Measurements from ENCODE around the gene BBS9.
"Not testable (repeated sequence)": the region's sequence is repeated elsewhere in the genome, so short reads cannot be mapped to it uniquely, and the experiment has no call there.

The BBS9 gene

DNA sequence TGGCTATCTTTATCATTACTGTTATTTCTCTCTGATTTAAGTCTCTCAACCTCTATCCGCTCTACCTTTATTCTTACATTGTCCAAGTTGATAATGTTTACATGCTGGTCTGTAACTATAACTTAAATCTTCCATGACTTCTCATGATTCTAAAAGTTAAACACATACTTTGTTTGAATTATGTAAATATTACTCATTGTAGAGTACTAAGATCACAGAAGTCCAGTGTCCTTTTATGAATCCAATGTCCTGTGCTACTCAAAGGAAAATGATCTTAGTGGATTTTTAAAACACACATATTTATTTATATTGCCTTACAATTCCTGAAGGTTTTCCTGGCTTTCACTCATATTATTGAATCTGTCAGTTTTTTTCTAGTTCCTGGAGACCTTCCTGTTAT lies 70.9 kb downstream of the BBS9 start:
- no peak for DNase-seq

- no peak for DNase-seq
Observed at GRCh38 chr7:33201821-33202220, 72.5 kb downstream of the BBS9 start.

DNA sequence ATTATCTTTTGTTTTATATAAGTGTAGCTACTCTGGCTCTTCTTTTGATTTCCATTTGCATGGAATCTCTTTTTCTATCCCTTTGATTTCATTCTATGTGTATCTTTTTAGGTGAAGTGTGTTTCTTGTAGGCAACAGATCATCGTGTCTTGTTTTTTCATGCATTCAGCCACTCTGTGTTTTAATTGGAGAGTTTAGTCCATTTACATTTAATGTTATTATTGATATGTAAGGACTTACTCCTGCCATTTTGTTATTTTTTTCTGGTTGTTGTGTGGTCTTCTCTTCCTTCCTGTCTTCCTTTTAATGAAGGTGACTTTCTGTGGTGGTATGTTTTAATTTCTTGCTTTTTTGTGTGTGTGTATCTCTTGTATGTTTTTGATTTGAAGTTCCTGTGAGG lies 81.6 kb downstream of the BBS9 start:
- DNase-seq, result no peak

- DNase-seq, result no peak
Observed at GRCh38 chr7:33212144-33212543, 82.8 kb downstream of the BBS9 start.

- DNase-seq, result no peak
Observed at GRCh38 chr7:33215992-33216391, 86.6 kb downstream of the BBS9 start.

- no peak for DNase-seq
Observed at GRCh38 chr7:33217595-33217994, 88.2 kb downstream of the BBS9 start.

- DNase-seq, result not testable (repeated sequence)
Observed at GRCh38 chr7:33218841-33219535, 89.6 kb downstream of the BBS9 start.

DNA sequence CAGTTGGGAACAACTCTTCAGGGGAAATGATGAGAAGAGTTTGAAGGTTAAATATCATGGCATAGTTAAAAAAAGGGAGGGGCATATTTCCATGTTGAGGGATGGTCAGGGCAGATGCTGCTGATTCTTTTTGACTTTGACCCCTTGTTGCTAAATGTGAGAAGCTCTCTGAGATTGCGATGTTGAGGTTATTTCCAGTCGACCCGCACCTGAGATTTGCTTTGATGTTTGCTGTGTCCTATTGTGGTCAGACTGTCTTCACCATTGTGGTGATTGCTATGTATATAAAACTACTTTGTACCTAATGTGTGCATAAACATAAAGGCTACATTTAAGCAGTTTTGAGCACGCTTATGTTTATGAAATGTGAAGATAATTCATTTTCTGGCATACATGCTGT lies 90.9 kb downstream of the BBS9 start:
- no peak for DNase-seq

DNA sequence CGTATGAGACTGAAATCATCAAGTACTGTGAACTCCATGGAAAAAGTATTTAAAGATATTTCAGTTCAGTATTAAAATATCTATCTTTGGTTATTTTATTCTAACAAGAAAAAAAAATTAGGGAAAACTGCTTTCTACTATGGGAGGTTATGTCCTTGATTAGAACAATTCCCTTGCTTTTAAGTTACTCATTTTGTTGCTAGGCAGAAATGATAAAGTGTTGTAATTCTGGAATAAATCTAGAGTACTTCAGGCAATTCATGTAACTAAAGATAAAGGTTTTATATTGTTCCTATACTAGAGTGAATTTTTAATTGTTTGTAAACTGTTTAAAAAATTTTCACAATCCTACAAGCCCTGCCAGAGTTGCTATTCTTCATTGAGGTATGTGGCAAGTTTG lies 92.0 kb downstream of the BBS9 start:
- DNase-seq, result no peak

DNA sequence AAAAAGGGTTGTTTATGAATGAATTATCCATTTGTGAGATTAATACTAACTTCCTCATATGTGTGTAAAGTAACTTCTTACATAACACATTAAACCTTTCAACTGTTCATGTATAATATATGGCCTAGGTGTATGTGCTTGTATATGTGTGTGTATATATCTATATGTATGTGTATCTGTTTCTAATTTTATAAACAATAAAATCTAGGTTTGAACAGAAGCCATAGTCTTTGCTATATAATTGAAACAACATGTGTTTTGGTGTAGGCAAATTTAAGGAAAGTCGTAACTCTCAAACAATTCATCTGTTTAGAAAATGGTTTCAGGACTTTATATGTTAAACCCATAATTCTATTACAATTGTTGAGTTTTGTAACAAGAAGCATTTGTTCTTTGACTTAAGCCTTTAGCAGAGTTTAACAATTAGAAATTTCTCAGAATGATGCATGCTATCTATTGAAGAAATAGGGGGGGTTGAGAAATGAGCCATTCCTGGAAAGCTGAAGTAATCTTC lies 103.3 kb downstream of the BBS9 start:
- DNase-seq, result no peak

GRCh38 chr7:33233659-33234058 lies 104.3 kb downstream of the BBS9 start:
- DNase-seq, result no peak

- no peak for DNase-seq
Observed at GRCh38 chr7:33237036-33237435, 107.7 kb downstream of the BBS9 start.

- DNase-seq, result peak; percentile 27
Observed at GRCh38 chr7:33243319-33243881, 114.0 kb downstream of the BBS9 start.

DNA sequence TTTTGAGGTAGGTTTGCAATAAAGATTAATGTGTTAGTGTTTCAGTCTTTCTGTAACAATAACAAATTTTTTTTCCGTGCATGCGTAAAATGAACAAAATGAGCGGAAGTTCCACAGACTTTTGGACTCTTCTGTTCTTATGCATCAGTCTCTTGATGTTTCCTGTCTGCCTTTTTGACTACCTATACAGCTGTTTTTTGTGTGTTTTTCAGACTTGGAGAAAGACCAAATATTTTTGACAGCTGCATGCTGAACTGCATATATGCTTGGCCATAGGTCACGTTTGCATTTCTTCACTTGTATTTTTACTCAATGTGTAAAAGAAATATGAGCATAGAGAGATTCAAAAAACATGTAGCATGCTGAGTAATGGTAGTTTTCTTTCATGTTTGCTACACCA lies 119.3 kb downstream of the BBS9 start:
- DNase-seq, result no peak

DNA sequence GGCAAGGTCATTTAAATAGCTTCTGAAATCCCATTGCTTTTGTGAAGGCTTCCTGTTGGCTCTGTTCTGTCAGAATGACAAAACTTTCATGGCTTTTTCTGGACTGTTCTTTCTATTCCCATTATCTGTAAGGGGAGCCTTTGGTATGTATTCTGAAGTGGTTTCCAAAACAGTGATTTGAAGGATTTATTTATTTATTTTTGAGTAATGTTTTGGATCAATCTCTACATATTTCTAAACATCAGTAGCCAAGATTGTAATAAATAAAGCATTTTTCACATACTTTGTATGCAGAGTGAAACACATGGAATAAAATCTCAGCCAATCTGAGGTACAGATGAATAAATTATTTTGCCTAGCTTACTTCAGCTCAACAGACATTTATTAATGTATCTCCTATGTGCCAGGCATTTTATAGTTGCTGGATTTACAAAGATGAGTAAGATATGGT lies 121.1 kb downstream of the BBS9 start:
- DNase-seq, result peak; percentile 52

DNA sequence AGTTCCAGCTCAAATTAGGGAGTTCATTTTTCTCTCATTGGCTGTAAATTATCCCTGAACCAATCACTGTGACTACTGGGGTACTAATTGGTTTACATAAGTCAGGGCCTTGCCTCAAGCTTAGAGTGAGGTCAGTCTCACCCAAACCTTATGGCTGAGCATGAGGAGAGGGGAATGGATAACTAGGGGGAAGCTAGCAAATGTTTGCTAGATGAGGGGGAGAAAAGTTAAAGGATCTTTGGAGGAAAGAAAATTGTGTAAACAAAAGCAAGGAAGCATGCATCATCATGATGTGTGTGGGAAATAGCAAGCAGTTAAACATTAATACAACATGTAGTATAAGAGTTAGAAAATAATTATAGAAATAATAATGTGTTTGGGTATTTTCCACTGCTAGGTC lies 121.9 kb downstream of the BBS9 start:
- DNase-seq, result no peak

GRCh38 chr7:33258491-33258951 lies 129.2 kb downstream of the BBS9 start:
- peak; percentile 47 for DNase-seq

- DNase-seq, result no peak
Observed at GRCh38 chr7:33261585-33261984, 132.2 kb downstream of the BBS9 start.

DNA sequence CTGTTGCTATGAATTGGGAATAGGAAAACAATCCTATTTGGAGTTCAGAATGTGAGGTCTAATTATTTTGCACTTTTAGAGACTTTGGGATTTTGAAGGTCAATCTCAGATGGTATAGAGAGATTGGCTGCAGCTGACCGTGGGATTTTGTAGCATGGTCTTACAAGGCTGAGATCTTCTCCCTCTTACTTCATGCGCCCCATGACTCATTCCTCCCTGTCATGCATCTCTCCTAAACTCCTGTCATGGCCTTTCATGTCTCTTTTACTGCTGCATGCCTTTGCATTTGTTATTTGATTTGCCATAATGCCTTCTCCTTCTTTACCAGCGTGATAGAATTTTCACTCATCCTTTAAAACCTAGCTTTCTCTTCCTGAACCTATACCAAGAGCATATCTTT lies 133.1 kb downstream of the BBS9 start:
- DNase-seq, result peak; percentile 17

DNA sequence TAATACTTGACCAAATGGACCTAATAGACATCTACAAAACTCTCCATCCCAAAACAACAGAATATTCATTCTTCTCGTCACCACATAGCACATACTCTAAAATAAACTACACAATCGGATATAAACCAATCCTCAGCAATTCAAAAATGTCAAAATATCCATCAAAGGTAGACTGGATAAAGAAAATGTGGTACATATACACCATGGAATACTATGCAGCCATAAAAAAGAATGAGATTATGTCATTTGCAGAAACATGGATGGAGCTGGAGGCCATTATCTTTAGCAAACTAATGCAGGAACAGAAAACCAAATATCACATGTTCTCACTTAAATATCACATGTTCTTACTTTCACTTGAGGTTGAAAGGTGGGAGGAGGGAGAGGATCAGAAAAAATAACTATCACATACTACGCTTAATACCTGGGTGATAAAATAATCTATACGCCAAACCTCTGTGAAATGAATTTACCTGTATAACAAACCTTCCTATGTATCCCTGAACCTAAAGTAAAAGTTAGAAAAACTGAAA lies 142.5 kb downstream of the BBS9 start:
- not testable (repeated sequence) for DNase-seq

DNA sequence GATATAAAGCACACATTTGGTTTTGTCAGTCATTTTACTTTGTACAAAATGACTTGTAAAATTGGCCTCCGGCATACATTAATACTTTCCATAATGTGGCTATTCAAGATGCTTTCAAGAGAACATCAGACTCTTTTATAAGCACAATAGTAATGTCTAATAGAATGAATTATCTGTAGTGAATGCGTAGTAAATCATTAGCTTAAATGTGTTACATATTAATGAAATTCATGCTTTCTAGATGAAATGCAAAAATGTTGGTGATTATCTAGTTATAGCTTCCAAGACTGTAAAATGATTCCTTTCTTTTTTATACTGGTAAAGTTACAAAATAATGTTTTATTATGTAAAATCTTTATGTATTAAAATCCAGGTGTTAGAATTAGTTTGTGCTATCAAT lies 144.0 kb downstream of the BBS9 start:
- DNase-seq, result no peak

GRCh38 chr7:33276325-33276724 lies 147.0 kb downstream of the BBS9 start:
- no peak for DNase-seq

GRCh38 chr7:33276729-33277128 lies 147.4 kb downstream of the BBS9 start:
- no peak for DNase-seq

DNA sequence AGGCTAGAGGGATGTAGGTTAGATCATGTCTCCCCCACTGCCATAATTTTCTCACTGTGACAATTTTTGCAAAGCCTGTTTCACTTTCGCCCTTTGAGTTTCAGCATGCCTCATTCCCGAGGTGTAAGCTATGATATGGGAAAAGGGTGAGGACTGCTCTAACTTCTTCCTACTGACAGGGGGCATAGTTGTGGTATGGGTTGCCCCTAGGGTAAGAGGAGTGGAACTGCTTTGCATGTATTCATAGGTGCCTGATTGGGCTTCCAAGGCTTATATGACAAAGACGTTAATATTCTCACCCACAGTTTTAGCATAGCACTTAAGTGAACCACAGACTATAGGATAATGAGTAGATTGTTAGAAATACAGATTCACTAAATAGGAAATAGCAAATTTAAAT lies 148.7 kb downstream of the BBS9 start:
- DNase-seq, result no peak
